Activated B cell treated with CpG ODN at 0.5 μM for 24 hours (primary cell): ENCODE results near the gene LMCD1. TPM values are rescaled to one million over a fixed set of nuclear protein-coding genes. Genes with fewer than 3 reads are reported as not detected.

Experiments used
- ATAC-seq: fragments of 200-7000 bp; cut with Tn5 transposase; one replicate; pipeline ENCODE4 v1.10.0; 2021; ENCODE audit warnings: low read depth, mild to moderate bottlenecking, moderate library complexity
- CTCF ChIA-PET: fragments of 350-600 bp; sonication (Branson Sonifier 250); formaldehyde crosslinking; loops from one replicate; lab custom pipeline; 2021; ENCODE audit warnings: antibody characterized with exemption; lab: Charles Lee
- POLR2A ChIA-PET: fragments of 350-600 bp; sonication (Branson Sonifier 250); formaldehyde crosslinking; loops from one replicate; lab custom pipeline; 2021; ENCODE audit warnings: antibody characterized with exemption; lab: Charles Lee
- DNase-seq: peaks from one replicate; pipeline ENCODE4 v3.0.0; 2022
- H3K27ac Mint-ChIP-seq: one replicate; pipeline ENCODE4 v1.8.0; 2020; ENCODE audit warnings: mixed read lengths
- H3K27me3 Mint-ChIP-seq: one replicate; pipeline ENCODE4 v1.8.0; 2021; ENCODE audit warnings: mixed read lengths
- H3K36me3 Mint-ChIP-seq: one replicate; pipeline ENCODE4 v1.8.0; 2021; ENCODE audit warnings: low read depth, mixed read lengths
- H3K4me1 Mint-ChIP-seq: one replicate; pipeline ENCODE4 v1.8.0; 2021; ENCODE audit warnings: mixed read lengths
- H3K4me3 Mint-ChIP-seq: one replicate; pipeline ENCODE4 v1.8.0; 2020; ENCODE audit warnings: mild to moderate bottlenecking, mixed read lengths
- H3K9me3 Mint-ChIP-seq: one replicate; pipeline ENCODE4 v1.8.0; 2020; ENCODE audit warnings: mixed read lengths
- CTCF ChIP-seq: fragments of 200-600 bp; IDR thresholded peaks from one replicate; pipeline ENCODE4 v1.8.0; 2022; ENCODE audit warnings: antibody characterized with exemption, mild to moderate bottlenecking
- intact Hi-C: fragments of 100-400 bp; cut with micrococcal nuclease; formaldehyde crosslinking; loops from one replicate; pipeline ENCODE4 v1.15.1; 2024
- total RNA-seq: library from RNA; stranded (reverse); gene quantifications from 2 replicates; pipeline ENCODE4 v1.2.3, GENCODE V29; 2022

Gene LMCD1
- total RNA-seq, 1 donor from 2014 or later = 6.0 TPM

GRCh38 chr3:8457039-8457438, 44.6 kb upstream of the LMCD1 start:
- H3K36me3 Mint-ChIP-seq = no peaks in the 10 kb centered on the region
- H3K27ac Mint-ChIP-seq = no peak overlapping the region
- H3K9me3 Mint-ChIP-seq = no peaks in the 10 kb centered on the region
- H3K27me3 Mint-ChIP-seq = no peaks in the 10 kb centered on the region
- H3K4me1 Mint-ChIP-seq = no peaks in the 10 kb centered on the region
- no peak overlapping the region for H3K4me3 Mint-ChIP-seq
- ATAC-seq (no peak), DNase-seq (no peak)
- ChIA-PET CTCF (no interaction called here), POLR2A (no interaction called here)
- intact Hi-C loops = no loop called here
- no peak for TF ChIP-seq CTCF

- DNase-seq = no peak
- Mint-ChIP-seq H3K9me3 (no peaks in the 10 kb centered on the region), H3K4me3 (no peak overlapping the region), H3K27me3 (no peaks in the 10 kb centered on the region), H3K36me3 (no peaks in the 10 kb centered on the region), H3K4me1 (no peaks in the 10 kb centered on the region), H3K27ac (no peak overlapping the region)
- no peak for ATAC-seq
- intact Hi-C loops = no loop called here
- no peak for TF ChIP-seq CTCF
- ChIA-PET CTCF (no interaction called here), POLR2A (no interaction called here)
Observed at GRCh38 chr3:8458238-8458661, 43.4 kb upstream of the LMCD1 start.

- TF ChIP-seq CTCF = no peak
- intact Hi-C loops = no loop called here
- Mint-ChIP-seq H3K27me3 (no peaks in the 10 kb centered on the region), H3K27ac (no peak overlapping the region), H3K4me3 (no peak overlapping the region), H3K9me3 (no peaks in the 10 kb centered on the region), H3K36me3 (no peaks in the 10 kb centered on the region), H3K4me1 (no peaks in the 10 kb centered on the region)
- ChIA-PET CTCF (no interaction called here), POLR2A (no interaction called here)
- no peak for DNase-seq
- no peak for ATAC-seq
Observed at GRCh38 chr3:8458711-8459110, 42.9 kb upstream of the LMCD1 start.

GRCh38 chr3:8460050-8460708, 41.4 kb upstream of the LMCD1 start:
- ATAC-seq (no peak), DNase-seq (no peak)
- no peaks in the 10 kb centered on the region for H3K4me1 Mint-ChIP-seq
- no peak for TF ChIP-seq CTCF
- CTCF ChIA-PET = no interaction called here
- no peaks in the 10 kb centered on the region for H3K27me3 Mint-ChIP-seq
- no peak overlapping the region for H3K27ac Mint-ChIP-seq
- no peaks in the 10 kb centered on the region for H3K36me3 Mint-ChIP-seq
- POLR2A ChIA-PET = no interaction called here
- H3K9me3 Mint-ChIP-seq = no peaks in the 10 kb centered on the region
- no peak overlapping the region for H3K4me3 Mint-ChIP-seq
- intact Hi-C loops = no loop called here

GRCh38 chr3:8460815-8461456, 40.7 kb upstream of the LMCD1 start:
- Mint-ChIP-seq H3K9me3 (no peaks in the 10 kb centered on the region), H3K36me3 (no peaks in the 10 kb centered on the region), H3K4me3 (no peak overlapping the region), H3K27me3 (no peaks in the 10 kb centered on the region), H3K27ac (no peak overlapping the region), H3K4me1 (no peaks in the 10 kb centered on the region)
- intact Hi-C loops = no loop called here
- POLR2A ChIA-PET = no interaction called here
- DNase-seq (no peak), ATAC-seq (no peak)
- CTCF ChIA-PET = no interaction called here
- TF ChIP-seq CTCF = no peak
